B cell (primary cell): ENCODE data around the gene LCN2. TPM values are rescaled to one million over a fixed set of nuclear protein-coding genes. Genes with fewer than 3 reads are reported as not detected.

ENCODE experiments used
- ATAC-seq: fragments of 200-7000 bp; cut with Tn5 transposase; one replicate; pipeline ENCODE4 v1.10.0; 2021; ENCODE audit warnings: low read depth, mild to moderate bottlenecking, moderate number of reproducible peaks, moderate library complexity
- CTCF ChIA-PET: fragments of 350-600 bp; sonication (Branson Sonifier 250); formaldehyde crosslinking; loops from one replicate; lab custom pipeline; 2021; ENCODE audit warnings: antibody characterized with exemption, inconsistent platforms; lab: Charles Lee
- POLR2A ChIA-PET: fragments of 350-600 bp; sonication (Branson Sonifier 250); formaldehyde crosslinking; loops from one replicate; lab custom pipeline; 2021; ENCODE audit warnings: antibody characterized with exemption; lab: Charles Lee
- DNase-seq: peaks from one replicate; pipeline ENCODE4 v3.0.0; 2013
- H2AFZ ChIP-seq: 2 replicates; pipeline ENCODE4 v1.6.1; 2012; ENCODE audit warnings: mild to moderate bottlenecking, low read depth, low read length; ENCODE audit not compliant: insufficient read depth, poor library complexity, severe bottlenecking
- H3K27ac ChIP-seq, 2 donors: 1 replicate in 1 of 2; 2 replicates in 1 of 2; pipeline ENCODE4 v1.5.1; 2012 to 2013; ENCODE audit warnings: low read length in 2 of 2, mild to moderate bottlenecking in 2 of 2, moderate library complexity in 1 of 2
- H3K27me3 ChIP-seq, 4 experiments: fragments of 200-600 bp in 1 of 4; sonication (generic) in 1 of 4; replicated peaks in 1 of 4; 1 replicate in 2 of 4; 2 replicates in 2 of 4; pipeline versions ENCODE4 v1.6.1 to v1.7.0; 2013 to 2016; ENCODE audit warnings: low read length in 3 of 4, mild to moderate bottlenecking in 2 of 4, mixed read lengths in 1 of 4, moderate library complexity in 1 of 4; ENCODE audit not compliant: insufficient read depth in 4 of 4, control insufficient read depth in 3 of 4; ENCODE audit errors: control extremely low read depth in 1 of 4
- H3K36me3 ChIP-seq, 2 experiments: replicated peaks in 1 of 2; 1 replicate in 1 of 2; 2 replicates in 1 of 2; pipeline versions ENCODE4 v1.6.1 to v1.7.1; 2013; ENCODE audit warnings: low read length in 1 of 2; ENCODE audit not compliant: insufficient read depth in 2 of 2, control insufficient read depth in 1 of 2; ENCODE audit errors: control extremely low read depth in 1 of 2, extremely low read depth in 1 of 2
- H3K4me1 ChIP-seq, 2 donors: fragments of 200-600 bp in 1 of 2; sonication (generic) in 1 of 2; 1 replicate in 1 of 2; 2 replicates in 1 of 2; pipeline versions ENCODE4 v1.5.1 to v1.6.1; 2013 to 2017; ENCODE audit warnings: low read length in 2 of 2; ENCODE audit not compliant: control insufficient read depth in 2 of 2, insufficient read depth in 2 of 2
- H3K4me2 ChIP-seq: replicated peaks from 2 replicates; pipeline ENCODE3; 2012; ENCODE audit warnings: mild to moderate bottlenecking, low read depth, low read length; ENCODE audit not compliant: poor library complexity, severe bottlenecking
- H3K4me3 ChIP-seq, 5 experiments: fragments of 200-600 bp in 1 of 5; sonication (generic) in 1 of 5; 1 replicate in 3 of 5; 2 replicates in 2 of 5; pipeline versions ENCODE4 v1.5.1 to v1.7.0; 2011 to 2016; ENCODE audit warnings: low read length in 4 of 5, mild to moderate bottlenecking in 4 of 5, low read depth in 2 of 5, control low read depth in 1 of 5, moderate library complexity in 1 of 5; ENCODE audit not compliant: insufficient read depth in 1 of 5; ENCODE audit errors: control extremely low read depth in 1 of 5, extremely low read depth in 1 of 5
- H3K79me2 ChIP-seq: fragments of 200-600 bp; sonication (generic); one replicate; pipeline ENCODE4 v1.6.0; 2016; ENCODE audit warnings: low read length; ENCODE audit not compliant: control insufficient read depth, insufficient read depth
- H3K9ac ChIP-seq: fragments of 200-600 bp; sonication (generic); 2 replicates; pipeline ENCODE4 v1.6.1; 2017; ENCODE audit warnings: mild to moderate bottlenecking, low read length, moderate library complexity
- H3K9me3 ChIP-seq, 3 donors: one replicate each; pipeline versions ENCODE4 v1.6.1 to v1.7.1; 2013; ENCODE audit warnings: low read length in 2 of 3; ENCODE audit not compliant: control insufficient read depth in 2 of 3, insufficient read depth in 1 of 3; ENCODE audit errors: control extremely low read depth in 1 of 3
- H4K20me1 ChIP-seq: 2 replicates; pipeline ENCODE4 v1.6.0; 2012; ENCODE audit warnings: mild to moderate bottlenecking, low read length; ENCODE audit not compliant: insufficient read depth, control insufficient read depth, poor library complexity, severe bottlenecking
- H3K27ac Mint-ChIP-seq: one replicate; pipeline ENCODE4 v1.8.0; 2021; ENCODE audit warnings: mixed read lengths
- H3K27me3 Mint-ChIP-seq: one replicate; pipeline ENCODE4 v1.8.0; 2021; ENCODE audit warnings: mixed read lengths
- H3K4me1 Mint-ChIP-seq: one replicate; pipeline ENCODE4 v1.8.0; 2021; ENCODE audit warnings: mixed read lengths
- H3K4me3 Mint-ChIP-seq: one replicate; pipeline ENCODE4 v1.8.0; 2021; ENCODE audit warnings: mixed read lengths
- H3K9me3 Mint-ChIP-seq: one replicate; pipeline ENCODE4 v1.8.0; 2022; ENCODE audit warnings: mixed read lengths; ENCODE audit not compliant: insufficient read depth
- CTCF ChIP-seq: fragments of 200-600 bp; IDR thresholded peaks from one replicate; pipeline ENCODE4 v1.8.0; 2022; ENCODE audit warnings: antibody characterized with exemption, mild to moderate bottlenecking
- EZH2 ChIP-seq: IDR thresholded peaks from 2 replicates; pipeline ENCODE4 v1.6.1; 2012; ENCODE audit warnings: borderline replicate concordance, low read depth, mild to moderate bottlenecking, moderate library complexity, low read length; ENCODE audit not compliant: insufficient read depth, poor library complexity, severe bottlenecking
- WGBS: methylation state at CpG from one replicate; pipeline ENCODE4 v1.1.5; 2013; ENCODE audit warnings: missing lambda C conversion rate; ENCODE audit not compliant: insufficient coverage; 5-methylcytosine and 5-hydroxymethylcytosine counted together
- intact Hi-C: fragments of 100-400 bp; cut with micrococcal nuclease; formaldehyde crosslinking; loops from one replicate; pipeline ENCODE4 v1.10.0; 2022
- polyA plus RNA-seq: library from polyadenylated mRNA; depleted of rRNA; stranded (reverse); fragments of >200 nt; gene quantifications from 2 replicates; pipeline ENCODE4 v1.2.3, GENCODE V29; 2012
- total RNA-seq, 2 donors: library from RNA; stranded (reverse); fragments of 120-200 nt in 1 of 2; gene quantifications; 1 replicate in 1 of 2; 2 replicates in 1 of 2; pipeline versions ENCODE4 v1.2.3 to v1.2.4, GENCODE V29; 2013 to 2022

LCN2 gene
- total and polyA plus RNA-seq, 2 donors (not counting 1 experiment from before 2014, with no cell fraction given): not detected

- no peaks in the 10 kb centered on the region for H3K79me2 ChIP-seq
- H4K20me1 ChIP-seq: no peaks in the 10 kb centered on the region
- WGBS: 79% methylated on average over 8 of the region's 8 CpGs
- no peaks in the 10 kb centered on the region for H3K36me3 ChIP-seq
- H3K4me3 Mint-ChIP-seq: no peak overlapping the region
- H3K27me3 ChIP-seq: no peaks in the 10 kb centered on the region
- H3K4me3 ChIP-seq: no peak overlapping the region
- H3K27ac Mint-ChIP-seq: no peak overlapping the region
- TF ChIP-seq CTCF: no peak
- TF ChIP-seq EZH2: no peak
- peaks cover 0 to 9% of the 10 kb centered on the region in 2 donors for H3K4me1 ChIP-seq
- POLR2A ChIA-PET: interaction anchor here (0.6 to 0.7 kb wide), 2 partner anchors 178 to 231 kb away, joined by 3 to 5 read pairs; no protein-coding TSS in a partner anchor
- no peak overlapping the region for H3K9ac ChIP-seq
- CTCF ChIA-PET: interaction anchor here (1.3 kb wide), 1 partner anchor 15 kb away, joined by 4 read pairs; no protein-coding TSS in a partner anchor
- intact Hi-C loops: no loop called here
- no peaks in the 10 kb centered on the region for H3K9me3 ChIP-seq
- H2AFZ ChIP-seq: no peak overlapping the region
- H3K9me3 Mint-ChIP-seq: no peaks in the 10 kb centered on the region
- DNase-seq: no peak
- H3K27me3 Mint-ChIP-seq: peaks cover 6% of the 10 kb centered on the region
- no peaks in the 10 kb centered on the region for H3K4me1 Mint-ChIP-seq
- ATAC-seq: no peak
- H3K4me2 ChIP-seq: no peak overlapping the region
- no peak overlapping the region for H3K27ac ChIP-seq
Observed at GRCh38 chr9:128143525-128144238, 5.6 kb upstream of the LCN2 start.
